Neutrophil (primary cell): ENCODE results near the gene SEMA3D.

Experiments
- H3K27ac ChIP-seq: fragments of 200-600 bp; sonication (generic); 2 replicates; pipeline ENCODE4 v1.5.1; 2016; ENCODE audit warnings: mild to moderate bottlenecking, moderate library complexity
- H3K27me3 ChIP-seq: fragments of 200-600 bp; sonication (generic); 2 replicates; pipeline ENCODE4 v1.6.0; 2016; ENCODE audit warnings: mild to moderate bottlenecking
- H3K36me3 ChIP-seq: fragments of 200-600 bp; sonication (generic); 2 replicates; pipeline ENCODE4 v1.5.1; 2017
- H3K4me1 ChIP-seq, 2 experiments: fragments of 200-600 bp in 1 of 2; sonication (generic) in 1 of 2; 1 replicate in 1 of 2; 2 replicates in 1 of 2; pipeline versions ENCODE4 v1.5.1 to v1.6.1; 2013 to 2016; ENCODE audit warnings: low read depth in 1 of 2, low read length in 1 of 2, mild to moderate bottlenecking in 1 of 2, moderate library complexity in 1 of 2; ENCODE audit not compliant: control insufficient read depth in 1 of 2, insufficient read depth in 1 of 2
- H3K4me3 ChIP-seq, 2 experiments: fragments of 200-600 bp in 1 of 2; sonication (generic) in 1 of 2; 1 replicate in 1 of 2; 2 replicates in 1 of 2; pipeline ENCODE4 v1.5.1; 2013 to 2016; ENCODE audit warnings: low read depth in 1 of 2, low read length in 1 of 2, mild to moderate bottlenecking in 1 of 2, moderate library complexity in 1 of 2
- H3K9me3 ChIP-seq: fragments of 200-600 bp; sonication (generic); 2 replicates; pipeline ENCODE4 v1.5.1; 2016
- CTCF ChIP-seq: fragments of 200-600 bp; sonication (generic); IDR thresholded peaks from 2 replicates; pipeline ENCODE4 v1.5.1; 2016; ENCODE audit warnings: antibody characterized with exemption

The SEMA3D gene

DNA sequence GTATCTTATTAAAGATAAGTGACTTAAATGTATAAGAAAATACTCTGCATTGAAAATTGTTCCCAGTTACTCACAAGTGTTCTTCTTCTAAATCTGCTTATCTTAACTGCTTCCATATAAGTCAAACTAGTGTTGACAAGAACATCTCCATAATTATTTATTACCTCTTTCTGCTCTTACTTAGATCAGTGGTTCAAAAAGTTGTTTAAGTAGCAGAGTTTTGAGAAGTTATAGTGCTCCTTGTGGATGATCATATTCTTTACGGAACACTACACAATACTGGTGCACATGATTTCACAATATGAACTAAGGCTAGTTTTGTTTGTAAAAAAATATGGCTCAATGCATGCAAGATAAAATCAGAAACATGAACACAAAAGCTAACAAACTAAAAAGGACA lies 168.4 kb downstream of the SEMA3D start:
- H3K4me3 ChIP-seq: no peak overlapping the region
- no peak for TF ChIP-seq CTCF
- H3K4me1 ChIP-seq: no peaks in the 10 kb centered on the region
- no peaks in the 10 kb centered on the region for H3K36me3 ChIP-seq
- no peaks in the 10 kb centered on the region for H3K27me3 ChIP-seq
- H3K27ac ChIP-seq: no peak overlapping the region
- no peaks in the 10 kb centered on the region for H3K9me3 ChIP-seq

GRCh38 chr7:85016286-85016685 lies 170.6 kb downstream of the SEMA3D start:
- Histone ChIP-seq H3K4me1 (no peaks in the 10 kb centered on the region), H3K27me3 (no peaks in the 10 kb centered on the region), H3K27ac (no peak overlapping the region), H3K9me3 (no peaks in the 10 kb centered on the region), H3K36me3 (no peaks in the 10 kb centered on the region), H3K4me3 (no peak overlapping the region)
- TF ChIP-seq CTCF: no peak

DNA sequence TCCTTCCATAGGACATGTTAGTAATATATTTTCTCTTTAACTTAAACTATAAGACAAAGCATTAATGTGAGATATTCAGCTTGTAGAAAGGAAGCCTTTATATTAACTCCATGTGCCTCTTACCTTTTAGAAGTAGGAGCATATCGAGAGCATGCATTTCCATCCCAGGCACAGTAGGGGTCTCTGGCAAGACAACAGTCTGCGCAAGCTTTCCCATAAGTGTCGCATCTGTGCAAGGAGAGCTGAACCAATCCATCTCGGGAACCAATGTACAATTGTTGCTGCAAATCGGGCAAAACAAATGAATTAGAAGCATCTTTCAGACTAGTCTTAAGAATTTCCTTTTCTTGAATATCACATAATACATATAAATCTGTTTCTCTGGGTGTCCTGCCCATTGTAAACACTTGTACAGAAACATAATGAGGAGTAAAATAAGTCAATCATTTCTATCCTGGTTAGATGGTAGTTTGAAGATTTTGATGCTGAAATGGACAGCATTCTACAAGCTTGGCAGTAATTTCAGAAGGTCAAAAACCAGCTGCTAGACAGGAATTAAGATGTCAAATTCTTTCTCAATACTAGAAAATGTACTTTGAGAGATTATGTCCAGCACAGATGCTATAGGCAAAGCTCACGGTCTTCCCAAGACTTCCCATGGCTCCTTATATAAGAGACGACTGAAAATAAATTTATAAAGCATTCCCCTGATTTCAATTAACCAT lies 171.8 kb downstream of the SEMA3D start:
- Histone ChIP-seq H3K9me3 (no peaks in the 10 kb centered on the region), H3K4me3 (no peak overlapping the region), H3K4me1 (no peaks in the 10 kb centered on the region), H3K27ac (no peak overlapping the region), H3K27me3 (no peaks in the 10 kb centered on the region), H3K36me3 (no peaks in the 10 kb centered on the region)
- no peak for TF ChIP-seq CTCF

GRCh38 chr7:85011127-85011526 lies 175.7 kb downstream of the SEMA3D start:
- Histone ChIP-seq H3K27me3 (no peaks in the 10 kb centered on the region), H3K4me3 (no peak overlapping the region), H3K36me3 (no peaks in the 10 kb centered on the region), H3K4me1 (no peaks in the 10 kb centered on the region), H3K9me3 (no peaks in the 10 kb centered on the region), H3K27ac (no peak overlapping the region)
- no peak for TF ChIP-seq CTCF

- Histone ChIP-seq H3K36me3 (no peaks in the 10 kb centered on the region), H3K4me1 (no peaks in the 10 kb centered on the region), H3K9me3 (no peaks in the 10 kb centered on the region), H3K4me3 (no peak overlapping the region), H3K27ac (no peak overlapping the region), H3K27me3 (no peaks in the 10 kb centered on the region)
- no peak for TF ChIP-seq CTCF
These were observed 176.6 kb downstream of the SEMA3D start for GRCh38 chr7:85010306-85010705.
